ENCODE data around the gene HIVEP1.

HIVEP1 gene

DNA sequence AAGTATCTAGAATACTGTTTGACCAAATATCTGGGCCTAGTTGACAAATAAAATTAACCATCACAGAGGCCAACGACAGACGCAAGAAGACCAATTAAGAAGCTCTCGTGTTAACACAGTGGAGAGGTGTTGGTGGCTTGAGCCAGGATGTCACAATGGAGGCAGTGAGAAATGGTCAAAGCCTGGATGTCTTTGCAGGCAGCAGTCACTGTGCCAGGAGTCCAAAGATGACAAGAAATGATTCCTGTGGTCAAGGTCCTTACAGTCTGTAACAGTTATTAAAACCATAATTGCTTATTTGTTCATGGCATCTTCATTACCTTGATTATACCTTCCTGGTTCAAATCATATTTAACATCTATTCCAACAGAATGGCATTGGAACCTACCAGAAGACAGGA lies 186.7 kb downstream of the HIVEP1 start:
- Histone ChIP-seq H3K9me3 (ENCODE audit: insufficient read depth, low read length) (no peaks in the 10 kb centered on the region), H3K4me3 (ENCODE audit: low read length) (no peak overlapping the region), H3K36me3 (replicated peaks; ENCODE audit: low read depth, low read length) (no peaks in the 10 kb centered on the region), H3K27me3 (ENCODE audit: low read depth, low read length) (no peaks in the 10 kb centered on the region), H3K27ac (ENCODE audit: low read length) (no peak overlapping the region), H3K79me2 (ENCODE audit: low read length) (no peaks in the 10 kb centered on the region), H3K9ac (ENCODE audit: low read length) (no peak overlapping the region), H3K4me2 (ENCODE audit: low read length) (no peak overlapping the region), H3K4me1 (ENCODE audit: low read length) (no peaks in the 10 kb centered on the region), H2AFZ (ENCODE audit: low read depth, low read length) (no peak overlapping the region), H4K20me1 (ENCODE audit: insufficient read depth, low read length) (no peaks in the 10 kb centered on the region)
- TF ChIP-seq EZH2phosphoT487 (IDR thresholded peaks at IDR 0.05; ENCODE audit: low read depth) = no peak
- TF ChIP-seq, protein P1, sequence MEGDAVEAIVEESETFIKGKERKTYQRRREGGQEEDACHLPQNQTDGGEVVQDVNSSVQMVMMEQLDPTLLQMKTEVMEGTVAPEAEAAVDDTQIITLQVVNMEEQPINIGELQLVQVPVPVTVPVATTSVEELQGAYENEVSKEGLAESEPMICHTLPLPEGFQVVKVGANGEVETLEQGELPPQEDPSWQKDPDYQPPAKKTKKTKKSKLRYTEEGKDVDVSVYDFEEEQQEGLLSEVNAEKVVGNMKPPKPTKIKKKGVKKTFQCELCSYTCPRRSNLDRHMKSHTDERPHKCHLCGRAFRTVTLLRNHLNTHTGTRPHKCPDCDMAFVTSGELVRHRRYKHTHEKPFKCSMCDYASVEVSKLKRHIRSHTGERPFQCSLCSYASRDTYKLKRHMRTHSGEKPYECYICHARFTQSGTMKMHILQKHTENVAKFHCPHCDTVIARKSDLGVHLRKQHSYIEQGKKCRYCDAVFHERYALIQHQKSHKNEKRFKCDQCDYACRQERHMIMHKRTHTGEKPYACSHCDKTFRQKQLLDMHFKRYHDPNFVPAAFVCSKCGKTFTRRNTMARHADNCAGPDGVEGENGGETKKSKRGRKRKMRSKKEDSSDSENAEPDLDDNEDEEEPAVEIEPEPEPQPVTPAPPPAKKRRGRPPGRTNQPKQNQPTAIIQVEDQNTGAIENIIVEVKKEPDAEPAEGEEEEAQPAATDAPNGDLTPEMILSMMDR (IDR thresholded peaks at IDR 0.05; ENCODE audit: low read depth, low read length) = no peak

DNA sequence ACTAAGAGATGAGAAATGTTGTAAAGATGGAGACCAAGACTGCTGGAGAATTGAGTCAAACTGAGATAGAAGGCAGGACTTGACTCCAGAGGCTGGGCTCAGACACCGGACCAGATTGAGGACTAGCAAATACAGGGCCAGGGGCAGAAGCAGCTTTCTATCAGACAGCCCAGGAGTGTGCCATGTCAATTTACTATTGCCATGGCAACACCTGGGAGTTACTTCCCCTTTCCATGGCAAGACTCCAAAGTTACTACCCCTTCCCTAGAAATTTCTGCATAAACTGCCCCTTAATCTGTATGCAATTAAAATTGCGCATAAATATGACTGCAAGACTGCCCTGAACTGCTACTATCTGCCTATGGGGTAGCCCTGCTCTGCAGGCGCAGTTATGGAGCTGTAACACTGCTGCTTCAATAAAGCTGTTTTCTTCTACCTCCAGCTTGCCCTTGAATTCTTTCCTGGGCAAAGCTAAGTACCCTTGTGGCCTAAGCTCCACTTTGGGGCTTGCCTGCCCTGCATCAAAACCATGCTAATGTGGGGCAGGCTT lies 188.0 kb downstream of the HIVEP1 start:
- Histone ChIP-seq H3K4me2 (ENCODE audit: low read length) (no peak overlapping the region), H3K9ac (ENCODE audit: low read length) (no peak overlapping the region)

DNA sequence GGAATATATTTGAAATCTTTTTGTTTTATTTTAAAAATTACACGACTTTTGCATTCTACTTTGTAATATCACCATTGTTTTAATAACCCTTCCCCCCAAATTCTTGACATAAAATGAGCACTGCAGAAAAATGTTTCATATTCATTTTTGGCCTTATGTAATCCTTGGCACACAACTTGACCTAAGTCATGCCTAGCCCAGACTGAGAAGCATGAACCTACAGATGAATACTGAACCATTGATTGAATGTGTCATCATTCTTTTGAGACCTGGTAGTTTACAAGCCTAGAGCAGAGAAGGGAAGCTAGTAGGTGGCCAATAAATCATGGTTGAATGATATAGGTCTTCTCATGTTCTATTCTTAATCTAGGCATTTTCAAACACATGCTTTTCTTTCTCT lies 188.6 kb downstream of the HIVEP1 start:
- H3K79me2 ChIP-seq (ENCODE audit: low read length) = no peaks in the 10 kb centered on the region
- H3K36me3 ChIP-seq (replicated peaks; ENCODE audit: low read depth, low read length) = no peaks in the 10 kb centered on the region
- H3K9me3 ChIP-seq (ENCODE audit: insufficient read depth, low read length) = no peaks in the 10 kb centered on the region
- H3K4me1 ChIP-seq (ENCODE audit: low read length) = no peaks in the 10 kb centered on the region
- H3K9ac ChIP-seq (ENCODE audit: low read length) = no peak overlapping the region
- no peak overlapping the region for H3K27ac ChIP-seq (ENCODE audit: low read length)
- TF ChIP-seq, protein P1 (IDR thresholded peaks at IDR 0.05; ENCODE audit: low read depth, low read length) = no peak
- TF ChIP-seq EZH2phosphoT487 (IDR thresholded peaks at IDR 0.05; ENCODE audit: low read depth) = no peak
- no peak overlapping the region for H3K4me3 ChIP-seq (ENCODE audit: low read length)
- no peaks in the 10 kb centered on the region for H4K20me1 ChIP-seq (ENCODE audit: insufficient read depth, low read length)
- no peak overlapping the region for H3K4me2 ChIP-seq (ENCODE audit: low read length)
- H3K27me3 ChIP-seq (ENCODE audit: low read depth, low read length) = no peaks in the 10 kb centered on the region
- no peak overlapping the region for H2AFZ ChIP-seq (ENCODE audit: low read depth, low read length)

More for the DNA sequence above, 188.0 kb downstream of the HIVEP1 start:
- H3K4me3 ChIP-seq (ENCODE audit: low read length) = no peak overlapping the region
- no peaks in the 10 kb centered on the region for H3K36me3 ChIP-seq (replicated peaks; ENCODE audit: low read depth, low read length)
- H3K79me2 ChIP-seq (ENCODE audit: low read length) = no peaks in the 10 kb centered on the region
- H2AFZ ChIP-seq (ENCODE audit: low read depth, low read length) = no peak overlapping the region
- no peaks in the 10 kb centered on the region for H3K4me1 ChIP-seq (ENCODE audit: low read length)
- TF ChIP-seq, protein P1 (IDR thresholded peaks at IDR 0.05; ENCODE audit: low read depth, low read length) = no peak
- TF ChIP-seq EZH2phosphoT487 (IDR thresholded peaks at IDR 0.05; ENCODE audit: low read depth) = no peak
- no peak overlapping the region for H3K27ac ChIP-seq (ENCODE audit: low read length)
- H4K20me1 ChIP-seq (ENCODE audit: insufficient read depth, low read length) = no peaks in the 10 kb centered on the region
- H3K9me3 ChIP-seq (ENCODE audit: insufficient read depth, low read length) = no peaks in the 10 kb centered on the region
- no peaks in the 10 kb centered on the region for H3K27me3 ChIP-seq (ENCODE audit: low read depth, low read length)

DNA sequence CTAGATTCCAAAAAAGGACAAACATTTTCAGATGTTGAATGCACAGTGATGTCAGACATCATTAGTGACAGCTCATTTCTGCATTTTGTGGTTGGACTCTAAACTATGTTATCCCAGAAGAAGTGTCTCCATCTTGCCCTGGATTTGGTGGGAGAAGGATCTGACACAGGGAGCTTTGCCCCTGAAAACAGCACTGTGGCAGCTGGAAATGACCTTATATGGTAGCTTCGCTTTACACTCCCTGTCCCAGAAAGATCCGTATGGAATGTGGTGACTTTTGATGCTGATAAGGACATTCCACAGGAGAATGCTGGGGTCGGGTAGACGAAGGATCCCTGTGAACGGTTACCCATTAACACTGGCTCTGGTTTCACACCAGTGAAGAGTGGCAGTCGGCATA lies 190.9 kb downstream of the HIVEP1 start:
- Histone ChIP-seq H3K27ac (ENCODE audit: low read length) (no peak overlapping the region), H3K4me3 (ENCODE audit: low read length) (no peak overlapping the region), H2AFZ (ENCODE audit: low read depth, low read length) (no peak overlapping the region), H3K79me2 (ENCODE audit: low read length) (no peaks in the 10 kb centered on the region), H3K4me2 (ENCODE audit: low read length) (no peak overlapping the region), H3K27me3 (ENCODE audit: low read depth, low read length) (no peaks in the 10 kb centered on the region), H3K9me3 (ENCODE audit: insufficient read depth, low read length) (no peaks in the 10 kb centered on the region), H4K20me1 (ENCODE audit: insufficient read depth, low read length) (no peaks in the 10 kb centered on the region), H3K9ac (ENCODE audit: low read length) (no peak overlapping the region), H3K4me1 (ENCODE audit: low read length) (no peaks in the 10 kb centered on the region), H3K36me3 (replicated peaks; ENCODE audit: low read depth, low read length) (no peaks in the 10 kb centered on the region)
- TF ChIP-seq, protein P1 (IDR thresholded peaks at IDR 0.05; ENCODE audit: low read depth, low read length) = no peak
- no peak for TF ChIP-seq EZH2phosphoT487 (IDR thresholded peaks at IDR 0.05; ENCODE audit: low read depth)
